HEK293T (cell line): ENCODE data around the gene LUC7L3.

Source experiments
- CTCF ChIA-PET: fragments of 350-600 bp; formaldehyde crosslinking; extraction: SDS; loops from one replicate; lab custom pipeline; 2021; ENCODE audit warnings: antibody characterized with exemption, inconsistent platforms; lab: Yijun Ruan, JAX
- POLR2A ChIA-PET: fragments of 350-600 bp; formaldehyde crosslinking; extraction: SDS; loops from one replicate; lab custom pipeline; 2020; ENCODE audit warnings: antibody characterized with exemption, inconsistent platforms; lab: Yijun Ruan, JAX
- DNase-seq: peaks from one replicate; pipeline ENCODE4 v3.0.0; 2012; ENCODE audit warnings: mixed read lengths; ENCODE audit errors: extremely low spot score
- ARNT ChIP-seq: fragments of 450-650 bp; IDR thresholded peaks from 2 replicates; pipeline ENCODE4 v1.6.1; 2017; ENCODE audit warnings: mild to moderate bottlenecking
- BHLHE40 ChIP-seq: fragments of 450-650 bp; IDR thresholded peaks from 2 replicates; pipeline ENCODE4 v1.6.1; 2016; ENCODE audit warnings: mild to moderate bottlenecking, moderate library complexity, borderline replicate concordance
- CTBP1 ChIP-seq: fragments of 450-650 bp; IDR thresholded peaks from 2 replicates; pipeline ENCODE4 v1.6.1; 2016; ENCODE audit warnings: borderline replicate concordance
- ELF4 ChIP-seq: fragments of 450-650 bp; IDR thresholded peaks from 2 replicates; pipeline ENCODE4 v1.6.1; 2017; ENCODE audit warnings: antibody characterized with exemption
- FOXA1 ChIP-seq: fragments of 450-650 bp; IDR thresholded peaks from 2 replicates; pipeline ENCODE4 v1.6.1; 2016; ENCODE audit warnings: mild to moderate bottlenecking
- FOXK2 ChIP-seq: fragments of 450-650 bp; IDR thresholded peaks from 2 replicates; pipeline ENCODE4 v1.6.1; 2016; ENCODE audit warnings: mild to moderate bottlenecking
- FOXM1 ChIP-seq: fragments of 450-650 bp; IDR thresholded peaks from 2 replicates; pipeline ENCODE4 v1.6.1; 2017; ENCODE audit warnings: mild to moderate bottlenecking, borderline replicate concordance
- HDGF ChIP-seq: fragments of 450-650 bp; IDR thresholded peaks from 2 replicates; pipeline ENCODE4 v1.6.1; 2017; ENCODE audit warnings: antibody characterized with exemption, borderline replicate concordance
- L3MBTL2 ChIP-seq: fragments of 450-650 bp; conservative IDR thresholded peaks from 2 replicates; pipeline ENCODE4 v1.6.1; 2016; ENCODE audit warnings: mild to moderate bottlenecking
- LEF1 ChIP-seq: fragments of 450-650 bp; IDR thresholded peaks from 2 replicates; pipeline ENCODE4 v1.6.1; 2017; ENCODE audit warnings: mild to moderate bottlenecking, borderline replicate concordance
- NFRKB ChIP-seq: fragments of 450-650 bp; IDR thresholded peaks from 2 replicates; pipeline ENCODE4 v1.6.1; 2016; ENCODE audit warnings: mild to moderate bottlenecking, moderate library complexity
- SP1 ChIP-seq: fragments of 450-650 bp; IDR thresholded peaks from 2 replicates; pipeline ENCODE4 v1.6.1; 2017
- SUZ12 ChIP-seq: fragments of 450-650 bp; IDR thresholded peaks from 2 replicates; pipeline ENCODE4 v1.6.1; 2016; ENCODE audit warnings: mild to moderate bottlenecking
- TARDBP ChIP-seq: fragments of 450-650 bp; IDR thresholded peaks from 2 replicates; pipeline ENCODE4 v1.6.1; 2016
- ZNF384 ChIP-seq: fragments of 450-650 bp; IDR thresholded peaks from 2 replicates; pipeline ENCODE4 v1.6.1; 2016
- TF ChIP-seq, protein P1 (sequence below): fragments of 450-650 bp; IDR thresholded peaks from 2 replicates; pipeline ENCODE4 v1.6.1; 2016

Gene LUC7L3

DNA sequence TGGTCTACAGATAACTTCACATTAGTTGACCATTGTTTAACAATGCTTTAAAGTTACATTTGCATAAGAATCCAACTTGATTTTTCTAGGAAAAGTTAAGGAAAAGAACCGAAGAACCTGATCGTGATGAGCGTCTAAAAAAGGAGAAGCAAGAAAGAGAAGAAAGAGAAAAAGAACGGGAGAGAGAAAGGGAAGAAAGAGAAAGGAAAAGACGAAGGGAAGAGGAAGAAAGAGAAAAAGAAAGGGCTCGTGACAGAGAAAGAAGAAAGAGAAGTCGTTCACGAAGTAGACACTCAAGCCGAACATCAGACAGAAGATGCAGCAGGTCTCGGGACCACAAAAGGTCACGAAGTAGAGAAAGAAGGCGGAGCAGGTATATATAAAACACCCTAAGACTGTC lies 26.2 kb downstream of the LUC7L3 start:
- DNase-seq: no peak
- ChIA-PET CTCF (no interaction called here), POLR2A (no interaction called here)
- TF ChIP-seq FOXA1: no peak

DNA sequence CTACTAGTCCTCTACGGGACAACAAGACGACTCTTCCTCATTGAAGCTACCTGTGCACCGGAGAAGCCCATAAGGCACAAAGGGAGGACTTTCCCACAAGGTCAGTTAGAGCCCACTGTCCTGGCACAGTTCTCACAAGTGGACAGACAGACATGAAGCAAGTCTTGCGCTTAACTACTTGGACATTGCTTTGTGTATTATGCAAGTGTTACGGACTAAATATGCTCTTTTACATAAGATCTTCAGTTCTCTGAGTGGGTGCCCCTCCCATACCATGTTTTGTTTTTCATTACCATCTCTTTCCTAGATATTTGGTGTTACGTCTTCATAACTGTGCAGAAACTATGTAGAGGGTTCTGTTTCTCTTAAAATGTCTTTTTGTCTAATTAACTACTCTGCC lies 29.8 kb downstream of the LUC7L3 start:
- ChIA-PET CTCF (interaction anchor here (0.7 kb wide), 1 partner anchor 114 kb away, joined by 3 read pairs; no protein-coding TSS in a partner anchor), POLR2A (no interaction called here)
- no peak for TF ChIP-seq HDGF
- TF ChIP-seq BHLHE40: no peak
- TF ChIP-seq SP1: no peak
- no peak for TF ChIP-seq NFRKB
- no peak for TF ChIP-seq FOXA1
- TF ChIP-seq ARNT: no peak
- no peak for TF ChIP-seq FOXK2
- no peak for TF ChIP-seq FOXM1
- TF ChIP-seq SUZ12: no peak
- no peak for TF ChIP-seq ZNF384
- no peak for TF ChIP-seq L3MBTL2
- TF ChIP-seq ELF4: no peak
- DNase-seq: no peak

DNA sequence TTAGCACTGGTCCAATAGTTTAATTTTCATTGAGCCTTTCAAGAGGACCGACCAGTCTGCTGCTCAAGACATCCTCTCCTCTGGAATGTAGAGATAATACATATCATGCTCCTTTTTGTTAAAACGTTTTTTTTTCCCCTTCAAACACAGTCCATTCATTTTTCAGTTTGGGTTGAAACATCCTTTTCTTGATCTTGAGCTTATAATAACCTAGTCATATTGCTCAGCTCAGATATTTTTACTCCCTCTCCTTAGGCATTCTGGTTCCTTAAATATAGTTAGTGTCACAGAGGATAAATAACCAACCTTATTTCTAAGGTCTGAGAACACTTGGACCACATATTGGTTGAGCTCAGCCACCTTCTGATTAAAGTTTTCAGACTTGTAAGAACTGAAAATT lies 35.1 kb downstream of the LUC7L3 start:
- CTCF ChIA-PET: no interaction called here
- no peak for TF ChIP-seq CTBP1
- TF ChIP-seq L3MBTL2: no peak
- TF ChIP-seq ELF4: no peak
- TF ChIP-seq HDGF: no peak
- TF ChIP-seq SP1: no peak
- TF ChIP-seq ZNF384: no peak
- TF ChIP-seq NFRKB: no peak
- no peak for TF ChIP-seq TARDBP
- no peak for TF ChIP-seq BHLHE40
- TF ChIP-seq SUZ12: no peak
- TF ChIP-seq LEF1: no peak
- TF ChIP-seq FOXM1: no peak
- TF ChIP-seq FOXK2: no peak
- TF ChIP-seq, protein P1, sequence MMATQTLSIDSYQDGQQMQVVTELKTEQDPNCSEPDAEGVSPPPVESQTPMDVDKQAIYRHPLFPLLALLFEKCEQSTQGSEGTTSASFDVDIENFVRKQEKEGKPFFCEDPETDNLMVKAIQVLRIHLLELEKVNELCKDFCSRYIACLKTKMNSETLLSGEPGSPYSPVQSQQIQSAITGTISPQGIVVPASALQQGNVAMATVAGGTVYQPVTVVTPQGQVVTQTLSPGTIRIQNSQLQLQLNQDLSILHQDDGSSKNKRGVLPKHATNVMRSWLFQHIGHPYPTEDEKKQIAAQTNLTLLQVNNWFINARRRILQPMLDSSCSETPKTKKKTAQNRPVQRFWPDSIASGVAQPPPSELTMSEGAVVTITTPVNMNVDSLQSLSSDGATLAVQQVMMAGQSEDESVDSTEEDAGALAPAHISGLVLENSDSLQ: no peak
- TF ChIP-seq FOXA1: no peak
- TF ChIP-seq ARNT: no peak
- no peak for DNase-seq
- POLR2A ChIA-PET: interaction anchor here (2.0 to 2.5 kb wide), 2 partner anchors 8 to 35 kb away, joined by 6 to 9 read pairs; partner anchors contain the start of gene LUC7L3

DNA sequence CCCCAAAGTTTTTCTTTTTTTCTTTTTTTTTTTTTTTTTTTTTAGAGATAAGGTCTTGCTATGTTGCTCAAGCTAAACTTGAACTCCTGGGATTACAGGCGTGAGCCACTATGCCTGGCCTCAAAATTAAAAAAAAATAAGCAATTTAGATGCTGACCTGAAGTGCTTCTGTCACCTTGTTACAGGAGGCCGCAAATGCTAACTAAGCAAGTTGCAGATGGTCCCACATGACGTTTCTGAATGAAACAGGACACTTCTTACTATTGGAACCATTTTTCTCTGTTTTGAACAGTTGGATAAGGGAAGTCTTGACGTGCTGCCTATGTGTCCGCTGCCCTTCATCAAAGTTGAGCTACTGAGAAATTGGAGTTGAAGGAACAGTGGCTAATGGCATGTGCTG lies 39.1 kb downstream of the LUC7L3 start:
- POLR2A ChIA-PET: interaction anchor here (1.5 kb wide), 1 partner anchor 39 kb away, joined by 3 read pairs; the partner anchor contains the start of gene LUC7L3
- TF ChIP-seq FOXA1 (no peak), FOXM1 (no peak), LEF1 (no peak), ARNT (no peak), FOXK2 (no peak), BHLHE40 (no peak)
- DNase-seq: no peak
- CTCF ChIA-PET: no interaction called here

DNA sequence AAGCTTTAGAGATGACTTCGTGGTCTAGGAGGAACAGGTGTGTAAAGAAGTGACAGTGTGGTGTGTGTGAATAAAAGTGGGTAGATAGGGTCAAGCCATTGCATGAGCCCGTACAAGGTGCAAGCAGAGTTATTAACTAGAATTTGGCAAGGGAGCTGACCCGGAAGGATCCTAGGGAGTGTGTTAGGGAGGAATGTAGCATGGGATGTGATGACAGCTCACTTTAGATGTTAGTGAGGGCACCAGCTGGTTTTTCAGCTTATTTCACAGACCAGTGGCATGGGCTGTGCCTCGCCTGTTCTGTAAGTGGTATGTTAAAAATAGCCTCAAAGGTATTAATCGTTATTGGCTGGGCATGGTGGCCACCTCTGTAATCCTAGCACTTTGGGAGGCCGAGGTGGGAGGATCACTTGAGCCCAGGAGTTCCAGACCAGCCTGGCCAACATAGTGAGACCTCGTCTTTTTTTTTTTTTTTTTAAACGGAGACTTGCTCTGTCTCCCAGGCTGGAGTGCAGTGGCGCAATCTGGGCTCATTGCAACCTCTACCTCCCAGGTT lies 39.7 kb downstream of the LUC7L3 start:
- TF ChIP-seq HDGF (no peak), LEF1 (no peak), SP1 (no peak), CTBP1 (no peak), ARNT (no peak), ELF4 (no peak), FOXK2 (no peak), BHLHE40 (no peak), TARDBP (no peak), L3MBTL2 (no peak), FOXM1 (no peak), SUZ12 (no peak), NFRKB (no peak), FOXA1 (no peak), ZNF384 (no peak)
- TF ChIP-seq, protein P1: no peak
- no peak for DNase-seq
- CTCF ChIA-PET: no interaction called here
- POLR2A ChIA-PET: interaction anchor here (1.5 kb wide), 1 partner anchor 40 kb away, joined by 3 read pairs; the partner anchor contains the start of gene LUC7L3

DNA sequence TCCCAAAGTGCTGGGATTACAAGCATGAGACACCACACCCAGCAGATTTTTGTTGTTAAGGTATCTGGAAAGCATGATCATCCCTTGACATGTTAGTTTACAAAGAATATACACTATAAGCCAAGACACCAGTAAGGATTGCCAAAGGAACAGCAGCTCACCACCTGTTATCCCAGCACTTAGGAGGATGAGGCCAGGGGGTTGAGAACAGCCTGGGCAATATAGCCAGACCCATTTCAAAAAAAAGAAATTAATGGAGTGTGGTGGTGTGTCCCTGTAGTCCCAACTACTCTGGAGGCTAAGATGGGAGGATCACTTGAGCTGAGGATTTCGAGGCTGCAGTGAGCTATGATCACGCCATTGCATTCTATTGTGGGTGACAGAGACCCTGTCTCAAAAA lies 42.8 kb downstream of the LUC7L3 start:
- TF ChIP-seq HDGF (no peak), CTBP1 (no peak), ELF4 (no peak), FOXM1 (no peak), SP1 (no peak), TARDBP (no peak)
- POLR2A ChIA-PET: interaction anchor here (0.6 to 1.9 kb wide), 4 partner anchors 8 to 202 kb away, joined by 3 to 9 read pairs (median 3); partner anchors contain the start of genes CACNA1G and LUC7L3
- no peak for DNase-seq
- CTCF ChIA-PET: interaction anchor here (0.7 to 5.7 kb wide), 3 partner anchors 21 to 55 kb away, joined by 3 to 34 read pairs (median 4); no protein-coding TSS in a partner anchor
